Measurements from ENCODE around the gene DNAH2. TPM values are rescaled to one million over a fixed set of nuclear protein-coding genes. Genes with fewer than 3 reads are reported as not detected.

Gene DNAH2
- total and polyA plus RNA-seq, 2 of the 13 experiments (the other 11 are each of a cell fraction or from before 2014, with no cell fraction given): not detected

- TF ChIP-seq GABPA (IDR thresholded peaks at IDR 0.05; ENCODE audit: low read depth, low read length) (no peak), GABPA (CRISPR knock-in tag; IDR thresholded peaks at IDR 0.05; ENCODE audit: low read depth) (peak; percentile 26; the same call in 1 of the 2 replicates), PRPF4 (IDR thresholded peaks at IDR 0.05; ENCODE audit: low read depth, low read length, poor library complexity, severe bottlenecking) (peak; percentile 39), SAP130 (CRISPR knock-in tag; IDR thresholded peaks at IDR 0.05; ENCODE audit: low read depth) (peak; percentile 28; the same call in 1 of the 2 replicates), PHF21A (CRISPR knock-in tag; IDR thresholded peaks at IDR 0.05) (0 out of 2 replicates have a peak, but pooled peaks have one; percentile 29), SOX6 (IDR thresholded peaks at IDR 0.05) (no peak), SOX6 (CRISPR knock-in tag; IDR thresholded peaks at IDR 0.05) (peak; percentile 54), ZGPAT (CRISPR knock-in tag; IDR thresholded peaks at IDR 0.05) (no peak), ZSCAN31 (CRISPR knock-in tag; IDR thresholded peaks at IDR 0.05; ENCODE audit: low read depth) (no peak), KLF16 (CRISPR knock-in tag; IDR thresholded peaks at IDR 0.05) (0 out of 4 replicates have a peak, but pooled peaks of 1 of the 2 experiments have one; percentile 22), ESRRA (CRISPR knock-in tag; IDR thresholded peaks at IDR 0.05; ENCODE audit: low read depth) (no peak)
- TF ChIP-seq, protein P1, sequence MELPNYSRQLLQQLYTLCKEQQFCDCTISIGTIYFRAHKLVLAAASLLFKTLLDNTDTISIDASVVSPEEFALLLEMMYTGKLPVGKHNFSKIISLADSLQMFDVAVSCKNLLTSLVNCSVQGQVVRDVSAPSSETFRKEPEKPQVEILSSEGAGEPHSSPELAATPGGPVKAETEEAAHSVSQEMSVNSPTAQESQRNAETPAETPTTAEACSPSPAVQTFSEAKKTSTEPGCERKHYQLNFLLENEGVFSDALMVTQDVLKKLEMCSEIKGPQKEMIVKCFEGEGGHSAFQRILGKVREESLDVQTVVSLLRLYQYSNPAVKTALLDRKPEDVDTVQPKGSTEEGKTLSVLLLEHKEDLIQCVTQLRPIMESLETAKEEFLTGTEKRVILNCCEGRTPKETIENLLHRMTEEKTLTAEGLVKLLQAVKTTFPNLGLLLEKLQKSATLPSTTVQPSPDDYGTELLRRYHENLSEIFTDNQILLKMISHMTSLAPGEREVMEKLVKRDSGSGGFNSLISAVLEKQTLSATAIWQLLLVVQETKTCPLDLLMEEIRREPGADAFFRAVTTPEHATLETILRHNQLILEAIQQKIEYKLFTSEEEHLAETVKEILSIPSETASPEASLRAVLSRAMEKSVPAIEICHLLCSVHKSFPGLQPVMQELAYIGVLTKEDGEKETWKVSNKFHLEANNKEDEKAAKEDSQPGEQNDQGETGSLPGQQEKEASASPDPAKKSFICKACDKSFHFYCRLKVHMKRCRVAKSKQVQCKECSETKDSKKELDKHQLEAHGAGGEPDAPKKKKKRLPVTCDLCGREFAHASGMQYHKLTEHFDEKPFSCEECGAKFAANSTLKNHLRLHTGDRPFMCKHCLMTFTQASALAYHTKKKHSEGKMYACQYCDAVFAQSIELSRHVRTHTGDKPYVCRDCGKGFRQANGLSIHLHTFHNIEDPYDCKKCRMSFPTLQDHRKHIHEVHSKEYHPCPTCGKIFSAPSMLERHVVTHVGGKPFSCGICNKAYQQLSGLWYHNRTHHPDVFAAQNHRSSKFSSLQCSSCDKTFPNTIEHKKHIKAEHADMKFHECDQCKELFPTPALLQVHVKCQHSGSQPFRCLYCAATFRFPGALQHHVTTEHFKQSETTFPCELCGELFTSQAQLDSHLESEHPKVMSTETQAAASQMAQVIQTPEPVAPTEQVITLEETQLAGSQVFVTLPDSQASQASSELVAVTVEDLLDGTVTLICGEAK (IDR thresholded peaks at IDR 0.05): no peak
- TF ChIP-seq, protein P1 (CRISPR knock-in tag; IDR thresholded peaks at IDR 0.05): no peak
- TF ChIP-seq, protein P2, sequence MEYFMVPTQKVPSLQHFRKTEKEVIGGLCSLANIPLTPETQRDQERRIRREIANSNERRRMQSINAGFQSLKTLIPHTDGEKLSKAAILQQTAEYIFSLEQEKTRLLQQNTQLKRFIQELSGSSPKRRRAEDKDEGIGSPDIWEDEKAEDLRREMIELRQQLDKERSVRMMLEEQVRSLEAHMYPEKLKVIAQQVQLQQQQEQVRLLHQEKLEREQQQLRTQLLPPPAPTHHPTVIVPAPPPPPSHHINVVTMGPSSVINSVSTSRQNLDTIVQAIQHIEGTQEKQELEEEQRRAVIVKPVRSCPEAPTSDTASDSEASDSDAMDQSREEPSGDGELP (IDR thresholded peaks at IDR 0.05; ENCODE audit: borderline replicate concordance, low read depth): peak; percentile 66; the same call in 1 of the 2 replicates
- TF ChIP-seq, protein P3, sequence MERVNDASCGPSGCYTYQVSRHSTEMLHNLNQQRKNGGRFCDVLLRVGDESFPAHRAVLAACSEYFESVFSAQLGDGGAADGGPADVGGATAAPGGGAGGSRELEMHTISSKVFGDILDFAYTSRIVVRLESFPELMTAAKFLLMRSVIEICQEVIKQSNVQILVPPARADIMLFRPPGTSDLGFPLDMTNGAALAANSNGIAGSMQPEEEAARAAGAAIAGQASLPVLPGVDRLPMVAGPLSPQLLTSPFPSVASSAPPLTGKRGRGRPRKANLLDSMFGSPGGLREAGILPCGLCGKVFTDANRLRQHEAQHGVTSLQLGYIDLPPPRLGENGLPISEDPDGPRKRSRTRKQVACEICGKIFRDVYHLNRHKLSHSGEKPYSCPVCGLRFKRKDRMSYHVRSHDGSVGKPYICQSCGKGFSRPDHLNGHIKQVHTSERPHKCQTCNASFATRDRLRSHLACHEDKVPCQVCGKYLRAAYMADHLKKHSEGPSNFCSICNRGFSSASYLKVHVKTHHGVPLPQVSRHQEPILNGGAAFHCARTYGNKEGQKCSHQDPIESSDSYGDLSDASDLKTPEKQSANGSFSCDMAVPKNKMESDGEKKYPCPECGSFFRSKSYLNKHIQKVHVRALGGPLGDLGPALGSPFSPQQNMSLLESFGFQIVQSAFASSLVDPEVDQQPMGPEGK (CRISPR knock-in tag; IDR thresholded peaks at IDR 0.05): peak; percentile 81
Observed at GRCh38 chr17:7838090-7839075, 120.8 kb downstream of the DNAH2 start (continued).
